ENCODE data around the gene BEGAIN.

- TF ChIP-seq CTCF (IDR thresholded peaks at IDR 0.05) (no peak), POLR2AphosphoS5 (IDR thresholded peaks at IDR 0.05) (no peak), POLR2A (IDR thresholded peaks at IDR 0.05) (no peak), EP300 (IDR thresholded peaks at IDR 0.05) (no peak)
Measured at GRCh38 chr14:100539766-100540140, 47.5 kb downstream of the BEGAIN start.
